HepG2 (cell line): ENCODE measurements around the gene TXNDC9. TPM values are rescaled to one million over a fixed set of nuclear protein-coding genes. Genes with fewer than 3 reads are reported as not detected.

Experiments
- CEBPB ChIP-seq: IDR thresholded peaks from 2 replicates; pipeline ENCODE4 v1.6.1; 2011; ENCODE audit warnings: low read depth, low read length, improper control_type of control experiment, borderline replicate concordance
- CENPBD1 ChIP-seq: sonication (generic); formaldehyde crosslinking; IDR thresholded peaks from 2 replicates; pipeline ENCODE4 v1.8.0; 2022; ENCODE audit warnings: missing genetic modification reagents, low read depth, mild to moderate bottlenecking, borderline replicate concordance
- NR2F6 ChIP-seq, 2 experiments: IDR thresholded peaks; 2 replicates each; pipeline ENCODE4 v1.6.1; 2016; ENCODE audit warnings: antibody characterized with exemption in 1 of 2, mild to moderate bottlenecking in 1 of 2
- POLR2G ChIP-seq: fragments of 200-400 bp; formaldehyde crosslinking; IDR thresholded peaks from 2 replicates; pipeline ENCODE4 v1.6.1; 2018; ENCODE audit warnings: mild to moderate bottlenecking, low read depth, low read length, moderate library complexity
- RERE ChIP-seq: IDR thresholded peaks from 2 replicates; pipeline ENCODE4 v1.6.1; 2016; ENCODE audit warnings: low read depth, missing genetic modification reagents, missing compliant biosample characterization
- REST ChIP-seq, 2 experiments: IDR thresholded peaks; 2 replicates each; pipeline ENCODE4 v1.6.1; 2011 to 2012; ENCODE audit warnings: low read length in 2 of 2, borderline replicate concordance in 1 of 2, low read depth in 1 of 2, mild to moderate bottlenecking in 1 of 2, moderate library complexity in 1 of 2
- SALL1 ChIP-seq: sonication (generic); formaldehyde crosslinking; IDR thresholded peaks from 2 replicates; pipeline ENCODE4 v1.8.0; 2022; ENCODE audit warnings: mild to moderate bottlenecking, missing genetic modification reagents
- TFDP2 ChIP-seq: sonication (generic); formaldehyde crosslinking; IDR thresholded peaks from 2 replicates; pipeline ENCODE4 v1.4.0; 2020; ENCODE audit warnings: missing genetic modification reagents
- THAP9 ChIP-seq: sonication (generic); formaldehyde crosslinking; IDR thresholded peaks from 2 replicates; pipeline ENCODE4; 2020; ENCODE audit warnings: missing genetic modification reagents, mild to moderate bottlenecking, borderline replicate concordance
- TOE1 ChIP-seq: sonication (generic); formaldehyde crosslinking; IDR thresholded peaks from 2 replicates; pipeline ENCODE4 v1.4.0; 2020; ENCODE audit warnings: mild to moderate bottlenecking, missing genetic modification reagents
- ZFP62 ChIP-seq: sonication (generic); formaldehyde crosslinking; IDR thresholded peaks from 2 replicates; pipeline ENCODE4 v1.4.0; 2020; ENCODE audit warnings: missing genetic modification reagents
- ZNF619 ChIP-seq: sonication (generic); formaldehyde crosslinking; IDR thresholded peaks from 2 replicates; pipeline ENCODE4 v1.4.0; 2020; ENCODE audit warnings: mild to moderate bottlenecking, missing genetic modification reagents
- ZNF790 ChIP-seq: sonication (generic); formaldehyde crosslinking; IDR thresholded peaks from 2 replicates; pipeline ENCODE4 v1.8.0; 2022; ENCODE audit warnings: missing genetic modification reagents, mild to moderate bottlenecking, borderline replicate concordance
- polyA plus RNA-seq, 8 experiments: library from polyadenylated mRNA; depleted of rRNA in 3 of 8; stranded (reverse) in 7 of 8; unstranded in 1 of 8; fragments of >200 nt; fragmentation: Illumina TruSeq in 4 of 8; extraction: Trizol in 4 of 8; gene quantifications; 2 replicates each; pipeline versions ENCODE4 v1.2.1 to v1.2.3, GENCODE V29; 2011 to 2016; ENCODE audit warnings: low read depth in 4 of 8, missing spikeins in 1 of 8, mixed read lengths in 1 of 8; ENCODE audit not compliant: insufficient read depth in 1 of 8
- total RNA-seq, 5 experiments: library from RNA; depleted of rRNA; stranded (reverse); fragments of >200 nt; fragmentation: Illumina TruSeq; extraction: Trizol; gene quantifications; 2 replicates each; pipeline ENCODE4 v1.2.3, GENCODE V29; 2016; ENCODE audit warnings: low read depth in 1 of 5

TXNDC9 gene
- total and polyA plus RNA-seq, 2 of the 13 experiments (the other 11 are each of a cell fraction or from before 2014, with no cell fraction given), result 35.2 to 94.6 TPM

- TF ChIP-seq TFDP2 (peak; percentile 89), REST (IDR thresholded peaks at IDR 0.05; ENCODE audit: borderline replicate concordance in 1 of 2, low read depth in 1 of 2, low read length in 2 of 2) (peak in 1 of 2 experiments; percentile 46; a peak in 2 of 4 replicates), RERE (0 out of 2 replicates have a peak, but pooled peaks have one; percentile 33), CENPBD1 (no peak), CEBPB (peak; percentile 98), POLR2G (peak; percentile 99), SALL1 (peak; percentile 86), THAP9 (CRISPR knock-in tag) (peak; percentile 95), ZFP62 (CRISPR knock-in tag) (no peak), ZNF619 (CRISPR knock-in tag) (peak; percentile 95), NR2F6 (IDR thresholded peaks at IDR 0.05) (no peak; the same call in 1 of the 2 replicates), NR2F6 (CRISPR knock-in tag; IDR thresholded peaks at IDR 0.05) (no peak; the same call in 1 of the 2 replicates), ZNF790 (CRISPR knock-in tag) (peak; percentile 76), TOE1 (CRISPR knock-in tag) (no peak; the same call in 1 of the 2 replicates)
These were observed at the start of gene TXNDC9 (continued) for GRCh38 chr2:99335911-99336803.
